NK-92 treated with Interleukin-12 subunit alpha and Interleukin-12 subunit beta, amount 100 ng/mL, for 24 hours (cell line): ENCODE measurements around the gene MOSPD3.
A peak's percentile ranks its signal among the peaks of the same experiment; 100 is the strongest.

Experiments used
- DNase-seq: peaks from one replicate; lab custom pipeline; 2025; lab: John Stamatoyannopoulos, UW

The MOSPD3 gene

GRCh38 chr7:100575746-100576383, 36.5 kb upstream of the MOSPD3 start:
- no peak for DNase-seq

GRCh38 chr7:100576384-100576993, 35.9 kb upstream of the MOSPD3 start:
- DNase-seq = no peak

GRCh38 chr7:100577103-100577502, 35.2 kb upstream of the MOSPD3 start:
- DNase-seq = no peak

- no peak for DNase-seq
These were observed 34.8 kb upstream of the MOSPD3 start for GRCh38 chr7:100577507-100577906.

- DNase-seq = no peak
These were observed 33.8 kb upstream of the MOSPD3 start for GRCh38 chr7:100578246-100579183.

GRCh38 chr7:100580466-100581283, 31.7 kb upstream of the MOSPD3 start:
- no peak for DNase-seq

- no peak for DNase-seq
These were observed 30.2 kb upstream of the MOSPD3 start for GRCh38 chr7:100582041-100582579.

GRCh38 chr7:100582650-100583049, 29.7 kb upstream of the MOSPD3 start:
- no peak for DNase-seq

- peak; percentile 59 for DNase-seq
These were observed 28.9 kb upstream of the MOSPD3 start for GRCh38 chr7:100583132-100584053.

GRCh38 chr7:100584054-100584682, 28.2 kb upstream of the MOSPD3 start:
- DNase-seq = no peak

- DNase-seq = no peak
These were observed 27.4 kb upstream of the MOSPD3 start for GRCh38 chr7:100584683-100585510.

- DNase-seq = peak; percentile 53
These were observed 26.7 kb upstream of the MOSPD3 start, which contains the start of gene LRCH4 for GRCh38 chr7:100585511-100586265. Gene LRCH4, minus strand, starts transcription at chr7:100586129. Its CDS starts 29 bp downstream, at chr7:100586100.

GRCh38 chr7:100586266-100587025, 25.9 kb upstream of the MOSPD3 start, which contains the start of gene FBXO24:
Gene FBXO24, plus strand, starts transcription at chr7:100586328. Its CDS starts 298 bp downstream, at chr7:100586626.
- peak; percentile 100 for DNase-seq

GRCh38 chr7:100588438-100588837, 23.9 kb upstream of the MOSPD3 start:
- DNase-seq = no peak

GRCh38 chr7:100589341-100589947, 22.9 kb upstream of the MOSPD3 start:
- no peak for DNase-seq

- no peak for DNase-seq
These were observed 22.1 kb upstream of the MOSPD3 start for GRCh38 chr7:100590077-100590737.
